GM18951 (cell line): ENCODE data around the gene SDE2.
"Not testable (repeated sequence)": the region's sequence is repeated elsewhere in the genome, so short reads cannot be mapped to it uniquely, and the experiment has no call there.

Experiments used
- POLR2A ChIP-seq: IDR thresholded peaks from 4 replicates; pipeline ENCODE4 v1.6.1; 2011; ENCODE audit warnings: mild to moderate bottlenecking; ENCODE audit not compliant: insufficient read length, insufficient read depth; ENCODE audit errors: extremely low read depth
- in situ Hi-C: fragments of 300-500 bp; cut with MboI; formaldehyde crosslinking; loops from one replicate; pipeline ENCODE4 v1.12.0; 2022; ENCODE audit warnings: low sequenced_read_pairs, mixed read lengths, inconsistent platforms; ENCODE audit not compliant: unreplicated experiment

The SDE2 gene

DNA sequence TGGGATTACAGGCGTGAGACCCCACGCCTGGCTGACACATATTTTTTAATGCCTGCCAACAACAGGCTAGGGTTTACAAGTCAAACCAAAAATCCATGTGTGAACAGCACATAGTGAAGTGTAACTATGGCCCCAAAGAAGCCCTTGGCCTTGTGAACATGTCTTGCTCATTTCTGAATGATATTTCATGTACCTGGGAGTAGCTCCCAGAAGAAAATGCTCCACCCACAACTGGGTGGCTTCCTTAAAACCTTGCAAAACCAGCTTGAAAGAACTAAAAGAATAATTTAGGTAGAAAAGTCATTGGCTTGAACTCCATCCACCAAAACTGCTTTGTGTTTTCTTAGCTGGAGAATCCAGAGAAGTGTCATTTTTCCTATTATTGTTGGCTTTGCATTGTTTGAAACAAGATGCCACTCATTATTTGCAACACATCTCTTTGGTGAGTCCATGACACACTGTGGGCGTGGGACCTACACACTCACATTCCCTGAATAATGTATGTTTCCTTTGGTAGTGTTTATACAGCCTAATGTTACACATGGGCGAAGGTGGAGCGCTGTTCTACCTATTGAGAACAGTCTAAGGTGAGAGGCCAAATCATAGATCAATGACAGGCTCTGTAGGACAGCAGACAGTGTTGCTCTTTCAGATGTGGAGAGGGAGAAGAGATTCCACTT lies 28.5 kb upstream of the SDE2 start:
- TF ChIP-seq POLR2A: no peak
- in situ Hi-C loops: no loop called here

DNA sequence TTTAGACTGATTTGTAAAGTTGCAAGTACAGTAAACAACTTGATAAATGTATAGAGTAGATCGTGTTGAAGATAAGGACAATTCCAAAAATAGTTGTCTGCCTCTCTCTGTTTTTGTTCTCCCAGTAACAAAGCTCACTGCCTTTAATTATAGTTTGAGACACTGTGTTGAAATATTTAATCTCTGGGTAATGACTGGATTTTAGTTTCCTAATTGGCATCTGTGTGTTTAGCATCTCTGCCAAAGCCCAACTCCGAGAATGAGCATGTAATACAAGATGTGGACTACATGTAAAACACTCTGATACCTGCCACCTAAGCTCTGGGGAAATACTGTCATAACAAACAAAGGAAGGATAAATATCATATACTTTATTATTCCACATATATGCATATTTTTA lies 27.7 kb upstream of the SDE2 start:
- in situ Hi-C loops: no loop called here
- TF ChIP-seq POLR2A: no peak

DNA sequence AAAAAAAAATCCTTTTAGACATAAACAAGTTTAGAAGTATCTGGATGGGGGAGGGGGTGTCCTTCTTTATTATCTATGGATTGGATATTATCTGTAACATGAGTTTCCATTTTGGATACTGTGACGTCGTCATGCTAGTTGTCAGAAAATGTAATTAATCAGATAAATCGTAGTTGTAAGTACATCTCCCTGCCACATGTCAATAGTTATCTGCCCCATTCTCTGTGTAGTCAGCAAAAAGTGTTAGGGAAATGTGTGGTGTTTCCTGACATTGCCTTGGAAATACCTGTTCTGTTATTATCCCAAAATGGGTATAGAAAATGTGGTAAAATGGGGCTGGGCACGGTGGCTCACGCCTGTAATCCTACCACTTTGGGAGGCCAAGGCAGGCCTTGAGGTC lies 24.6 kb upstream of the SDE2 start:
- in situ Hi-C loops: no loop called here
- no peak for TF ChIP-seq POLR2A

DNA sequence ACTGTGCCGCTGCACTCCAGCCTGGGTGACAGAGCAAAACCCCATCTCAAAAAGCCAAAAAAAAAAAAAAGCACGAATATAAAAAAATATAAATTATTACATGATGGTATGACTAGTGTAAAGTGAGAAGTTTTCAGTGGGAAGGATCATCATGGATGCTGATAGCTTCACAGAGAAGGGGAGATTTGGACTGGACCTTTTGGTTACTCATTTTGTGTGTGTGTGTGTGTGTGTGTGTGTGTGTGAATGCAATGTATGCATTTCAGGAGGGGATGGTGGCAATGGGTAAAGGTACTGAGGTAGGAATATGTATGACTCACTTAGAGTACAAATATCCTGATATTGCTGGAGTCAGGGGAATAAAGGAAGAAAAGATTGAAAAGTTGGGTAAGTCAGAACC lies 22.7 kb upstream of the SDE2 start:
- TF ChIP-seq POLR2A: no peak
- in situ Hi-C loops: no loop called here

DNA sequence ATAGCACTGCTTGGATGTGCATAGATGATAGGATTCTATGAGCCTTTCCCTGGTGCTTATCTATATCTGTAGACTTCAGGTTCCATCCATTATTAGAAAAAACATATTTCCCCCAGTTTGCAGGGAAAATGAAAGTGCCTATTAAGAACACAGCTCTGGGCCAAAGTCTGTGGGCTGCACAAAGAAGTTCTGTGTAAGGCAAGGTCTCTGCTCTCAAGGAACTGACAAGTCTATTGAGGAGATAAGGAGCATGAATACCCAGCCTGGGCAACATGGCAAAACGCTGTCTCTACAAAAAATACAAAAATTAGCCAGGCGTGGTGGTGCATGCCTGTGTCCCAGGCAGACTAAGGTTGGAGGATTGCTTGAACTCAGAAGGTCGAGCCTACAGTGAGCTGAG lies 22.3 kb upstream of the SDE2 start:
- TF ChIP-seq POLR2A: no peak
- in situ Hi-C loops: no loop called here

DNA sequence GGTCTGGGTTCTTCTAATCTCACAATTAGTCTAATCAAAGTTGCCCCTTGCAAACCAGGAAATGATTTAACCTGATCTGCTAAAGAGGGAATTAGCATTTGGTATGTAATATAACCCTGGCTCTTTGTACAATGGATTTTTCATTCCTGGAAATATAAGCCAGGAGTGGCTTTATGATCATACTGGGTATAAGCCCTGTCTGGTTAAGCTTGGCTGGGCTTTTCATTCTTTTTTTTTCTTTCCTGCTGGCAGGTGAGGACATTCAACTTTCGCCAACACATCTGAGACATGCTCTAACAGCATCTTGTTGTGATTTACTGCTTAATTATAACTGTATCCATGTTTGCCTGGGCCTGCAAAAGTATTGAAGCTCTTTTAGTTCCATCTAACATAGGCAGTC lies 20.4 kb upstream of the SDE2 start:
- TF ChIP-seq POLR2A: no peak

DNA sequence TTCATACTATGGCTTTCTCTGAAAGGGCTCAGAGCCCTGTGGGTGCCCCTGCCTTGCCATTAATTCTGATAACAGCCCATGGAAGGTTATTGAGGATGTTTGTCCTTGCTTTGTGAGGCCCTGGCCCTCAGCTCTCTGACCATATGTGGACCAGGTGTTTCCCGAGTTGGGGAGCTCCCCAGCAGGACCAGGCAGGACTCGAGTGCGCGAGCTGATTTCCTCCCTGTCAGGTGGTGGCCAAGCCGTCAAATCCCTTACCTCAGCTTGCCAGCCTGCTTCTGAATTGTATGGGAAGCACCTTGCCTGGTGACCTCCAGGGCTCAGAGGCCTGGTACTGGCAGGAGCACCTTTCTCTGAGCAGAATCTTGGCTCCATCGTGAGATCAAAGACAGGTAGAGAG lies 17.9 kb upstream of the SDE2 start:
- no peak for TF ChIP-seq POLR2A
- in situ Hi-C loops: no loop called here

More for the DNA sequence above, 20.4 kb upstream of the SDE2 start:
- in situ Hi-C loops: no loop called here

DNA sequence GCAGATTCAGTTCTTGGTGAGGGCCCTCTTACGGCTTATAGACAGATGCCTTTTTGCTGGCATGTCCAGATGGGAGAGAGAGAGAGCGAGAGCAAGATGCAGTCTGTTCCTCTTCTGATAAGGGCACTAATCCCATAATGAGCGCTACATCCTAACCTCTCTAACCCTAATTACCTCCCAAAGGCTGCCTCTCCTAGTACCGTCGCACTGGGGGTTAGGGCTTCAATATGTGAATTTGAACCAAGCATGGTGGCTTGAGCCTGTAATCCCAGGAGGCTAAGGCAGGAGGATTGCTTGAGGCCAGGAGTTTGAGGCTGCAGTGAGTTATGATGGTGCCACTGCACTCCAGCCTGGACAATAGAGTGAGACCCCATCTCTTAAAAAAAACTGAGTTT lies 10.5 kb upstream of the SDE2 start:
- in situ Hi-C loops: no loop called here
- TF ChIP-seq POLR2A: no peak

DNA sequence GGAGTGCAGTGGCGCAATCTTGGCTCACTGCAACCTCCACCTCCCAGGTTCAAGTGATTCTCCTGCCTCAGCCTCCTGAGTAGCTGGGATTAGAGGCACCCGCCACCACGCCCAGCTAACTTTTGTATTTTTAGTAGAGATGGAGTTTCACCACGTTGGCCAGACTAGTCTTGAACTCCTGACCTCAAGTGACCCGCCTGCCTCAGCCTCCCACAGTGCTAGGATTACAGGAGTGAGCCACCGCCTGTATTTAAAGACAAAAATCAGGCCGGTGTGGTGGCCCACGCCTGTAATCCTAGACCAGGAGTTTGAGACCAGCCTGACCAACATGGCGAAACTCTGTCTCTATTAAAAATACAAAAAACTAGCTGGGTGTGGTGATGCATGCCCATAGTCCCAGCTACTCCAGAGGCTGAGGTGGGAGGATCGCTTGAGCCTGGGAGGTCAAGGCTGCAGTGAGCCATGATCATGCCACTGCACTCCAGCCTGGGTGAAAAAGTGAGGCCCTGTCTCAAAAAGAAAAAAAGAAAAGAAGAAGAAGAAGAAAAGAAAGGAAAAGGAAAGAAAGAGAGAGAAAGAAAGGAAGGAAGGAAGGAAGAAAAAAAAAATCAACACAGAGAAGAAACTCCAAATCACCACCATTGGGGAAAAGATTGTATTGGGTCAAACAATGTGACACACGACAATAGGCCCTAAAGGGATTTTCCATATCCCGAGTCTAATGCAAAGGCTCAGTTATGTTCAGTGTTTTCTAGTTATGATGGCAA lies 8.2 kb upstream of the SDE2 start:
- in situ Hi-C loops: not testable (repeated sequence)

DNA sequence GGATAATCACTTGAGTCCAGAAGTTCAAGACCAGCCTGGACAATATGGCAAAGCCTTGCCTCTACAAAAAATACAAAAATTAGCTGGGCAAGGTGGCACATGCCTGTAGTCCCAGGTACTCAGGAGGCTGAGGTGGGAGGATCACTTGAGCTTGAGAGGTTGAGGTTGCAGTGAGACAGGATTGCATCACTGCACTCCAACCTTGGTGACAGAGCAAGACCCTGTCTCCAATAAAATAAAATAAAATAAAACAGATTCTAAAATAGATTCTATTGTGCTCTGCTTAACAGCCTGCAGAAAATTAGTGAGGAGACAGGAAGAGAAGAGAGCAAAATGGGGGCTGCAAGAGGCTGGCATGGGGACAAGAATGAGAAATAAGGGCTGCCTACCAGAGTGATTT lies 7.5 kb upstream of the SDE2 start:
- TF ChIP-seq POLR2A: no peak
- in situ Hi-C loops: no loop called here

DNA sequence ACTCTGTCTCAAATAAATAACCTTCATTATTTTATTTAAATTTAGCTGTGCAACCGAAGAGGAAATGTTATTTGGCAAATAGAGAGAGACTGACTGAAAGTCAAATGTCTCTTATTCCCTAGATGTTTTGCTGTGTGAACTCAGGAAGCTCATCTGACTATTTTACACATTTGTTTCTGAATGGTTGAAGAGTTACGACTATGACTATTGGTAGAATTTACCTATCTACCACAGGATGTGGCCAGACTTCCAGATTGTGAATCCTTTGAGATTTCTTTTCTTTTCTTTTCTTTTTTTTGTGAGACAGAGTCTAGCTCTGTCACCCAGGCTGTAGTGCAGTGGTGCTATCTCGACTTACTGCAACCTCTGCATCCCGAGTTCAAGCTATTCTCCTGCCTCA lies 5.3 kb upstream of the SDE2 start:
- no peak for TF ChIP-seq POLR2A
- in situ Hi-C loops: no loop called here

DNA sequence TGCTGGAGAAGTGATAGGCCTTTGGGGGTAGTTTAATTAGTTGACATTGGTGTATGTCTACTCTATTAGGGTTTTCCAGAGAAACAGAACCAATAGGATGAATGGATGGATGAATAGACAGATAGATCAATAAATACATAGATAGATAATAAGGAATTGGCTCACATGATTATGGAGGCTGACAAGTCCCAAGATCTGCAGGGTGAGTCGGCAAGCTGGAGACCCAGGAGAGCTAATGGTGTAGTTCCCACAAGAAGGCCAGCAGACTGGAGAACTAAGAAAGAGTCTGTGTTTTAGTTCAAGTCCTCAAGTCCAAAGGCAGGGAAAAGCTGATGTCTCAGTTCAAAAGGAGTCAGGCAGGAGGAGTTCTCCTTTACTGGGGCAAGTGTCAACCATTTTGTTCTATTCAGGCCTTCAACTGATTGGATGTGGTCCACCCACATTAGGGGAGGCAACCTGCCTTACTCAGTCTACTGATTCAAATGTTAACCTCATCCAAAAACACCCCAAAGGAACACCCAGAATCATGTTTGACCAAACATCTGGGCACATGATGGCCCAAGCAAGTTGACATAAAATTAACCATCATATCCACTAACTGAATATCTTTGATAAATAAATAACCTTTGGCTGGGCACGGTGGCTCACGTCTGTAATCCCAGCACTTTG lies 4.5 kb upstream of the SDE2 start:
- in situ Hi-C loops: no loop called here
- no peak for TF ChIP-seq POLR2A

DNA sequence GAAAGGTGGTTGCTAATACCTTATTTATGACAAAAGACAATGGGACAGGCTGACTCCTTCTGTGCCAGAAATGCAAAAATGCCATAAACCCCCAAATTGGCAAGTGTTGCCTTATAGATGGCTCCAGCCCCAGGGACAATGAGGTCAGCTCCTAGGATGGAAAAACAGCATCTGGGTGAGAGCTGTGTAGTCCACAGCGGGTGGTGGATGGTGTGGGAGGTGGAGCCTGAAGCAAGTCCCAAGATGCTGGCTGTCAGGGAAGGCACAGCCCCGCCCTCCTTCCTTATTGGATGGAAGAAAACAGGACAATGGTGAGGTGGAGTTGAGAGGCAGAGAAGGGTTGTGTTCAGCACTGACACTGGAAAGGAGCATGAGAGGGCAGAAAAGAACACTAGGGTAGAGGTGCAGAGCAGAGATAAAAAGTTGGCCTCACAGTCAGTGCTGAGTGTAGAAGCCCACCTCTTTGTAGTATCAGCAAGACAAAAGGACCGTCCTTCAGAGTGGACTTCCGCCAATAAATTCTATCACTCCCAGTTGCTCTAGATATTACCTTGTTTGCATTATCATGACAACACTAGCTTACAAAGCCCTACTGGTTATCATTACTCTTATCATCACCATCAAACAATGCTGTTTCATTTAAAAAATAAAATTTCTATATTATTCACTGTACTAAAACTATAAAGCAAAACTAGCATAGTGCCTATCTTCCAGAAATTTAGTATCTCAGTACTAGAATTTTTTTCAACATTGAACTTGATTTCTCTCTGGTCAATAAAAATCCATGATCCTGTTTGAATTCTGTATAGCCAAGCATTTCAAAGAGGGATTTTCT lies 3.7 kb upstream of the SDE2 start:
- TF ChIP-seq POLR2A: peak; percentile 32
- in situ Hi-C loops: no loop called here
